ENCODE data around the gene ACTN3.

The ACTN3 gene

DNA sequence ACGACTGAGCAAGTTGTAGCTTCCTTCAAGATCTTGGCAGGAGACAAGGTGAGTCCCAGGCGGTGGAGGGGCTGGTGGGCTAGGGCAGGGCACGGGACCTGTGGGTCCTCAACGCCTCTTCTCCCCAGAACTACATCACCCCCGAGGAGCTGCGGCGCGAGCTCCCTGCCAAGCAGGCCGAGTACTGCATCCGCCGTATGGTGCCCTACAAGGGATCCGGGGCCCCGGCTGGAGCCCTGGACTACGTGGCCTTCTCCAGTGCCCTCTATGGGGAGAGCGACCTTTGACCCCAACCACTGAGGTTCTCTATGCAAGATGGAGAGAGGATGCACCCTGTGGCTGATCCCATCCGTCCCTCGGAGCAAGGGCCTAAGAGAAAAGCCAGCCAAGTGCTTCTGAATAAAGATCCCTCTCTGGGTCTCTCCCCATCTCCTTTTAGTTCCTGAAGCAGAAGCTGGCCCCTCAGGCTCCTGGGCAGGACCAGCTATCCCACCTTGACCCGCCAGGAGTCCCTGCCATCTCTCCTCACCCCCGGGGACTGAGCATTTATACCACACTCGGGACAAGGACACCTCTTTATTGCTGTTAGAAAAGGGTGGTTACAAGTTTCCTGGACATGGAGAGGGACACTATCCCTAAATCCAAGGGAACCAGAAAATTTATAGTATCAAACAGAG is 16.3 kb downstream of the ACTN3 start:
- TF ChIP-seq CTCF (IDR thresholded peaks at IDR 0.05; ENCODE audit: extremely low read depth, insufficient read depth, missing control alignments): no peak
- no peak for DNase-seq (ENCODE audit: low spot score)
- in situ Hi-C loops (cut with MboI; ENCODE audit: low pct_unique_long_range_greater_than_20kb, low sequenced_read_pairs, unreplicated experiment): loop anchor here (25.0 kb wide), 1 partner anchor 274 kb away; the partner anchor contains the start of gene RCE1

DNA sequence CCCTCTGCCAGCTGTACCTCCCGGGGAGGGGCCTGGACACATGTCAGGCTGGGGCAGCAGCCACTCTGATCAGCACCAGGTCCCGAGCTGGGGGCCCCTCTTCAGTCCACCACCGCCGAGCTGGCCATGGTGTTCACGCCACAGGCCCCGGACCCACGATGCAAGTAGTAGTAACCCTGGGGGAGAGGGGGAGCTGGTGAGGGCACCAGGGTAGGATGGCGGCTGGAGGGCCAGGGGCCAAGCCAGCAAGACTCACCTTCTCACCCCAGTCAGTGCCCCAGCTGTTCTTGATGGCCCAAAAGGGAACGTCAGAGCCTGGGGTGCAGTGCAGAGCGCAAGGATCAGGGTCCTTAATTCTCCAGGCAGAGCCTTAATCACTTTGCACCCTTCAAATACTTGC is 17.1 kb downstream of the ACTN3 start:
- no peak for DNase-seq (ENCODE audit: low spot score)
- TF ChIP-seq CTCF (IDR thresholded peaks at IDR 0.05; ENCODE audit: extremely low read depth, insufficient read depth, missing control alignments): no peak
- in situ Hi-C loops (cut with MboI; ENCODE audit: low pct_unique_long_range_greater_than_20kb, low sequenced_read_pairs, unreplicated experiment): loop anchor here (25.0 kb wide), 1 partner anchor 273 kb away; the partner anchor contains the start of gene RCE1

DNA sequence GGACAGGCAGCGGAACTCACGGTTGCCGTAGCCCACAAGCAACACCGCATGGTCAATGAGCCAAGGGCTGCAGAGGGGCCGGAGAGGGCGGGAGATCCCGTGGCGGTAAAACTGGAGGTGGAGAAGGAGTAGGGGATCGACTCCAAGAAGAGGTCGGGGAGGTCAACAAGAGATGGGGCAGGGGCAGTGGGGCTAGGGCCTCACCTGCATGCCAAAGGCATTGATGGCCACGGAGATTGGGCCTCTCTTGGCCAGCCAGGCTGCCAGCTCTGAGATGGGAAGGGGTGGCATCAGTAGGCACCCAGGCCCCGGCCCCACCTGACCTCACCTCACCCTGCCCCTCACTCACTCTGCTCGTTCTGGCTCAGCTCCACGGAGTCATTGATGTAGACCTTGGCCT is 17.8 kb downstream of the ACTN3 start:
- in situ Hi-C loops (cut with MboI; ENCODE audit: low pct_unique_long_range_greater_than_20kb, low sequenced_read_pairs, unreplicated experiment): loop anchor here (25.0 kb wide), 1 partner anchor 273 kb away; the partner anchor contains the start of gene RCE1
- TF ChIP-seq CTCF (IDR thresholded peaks at IDR 0.05; ENCODE audit: extremely low read depth, insufficient read depth, missing control alignments): no peak
- no peak for DNase-seq (ENCODE audit: low spot score)

DNA sequence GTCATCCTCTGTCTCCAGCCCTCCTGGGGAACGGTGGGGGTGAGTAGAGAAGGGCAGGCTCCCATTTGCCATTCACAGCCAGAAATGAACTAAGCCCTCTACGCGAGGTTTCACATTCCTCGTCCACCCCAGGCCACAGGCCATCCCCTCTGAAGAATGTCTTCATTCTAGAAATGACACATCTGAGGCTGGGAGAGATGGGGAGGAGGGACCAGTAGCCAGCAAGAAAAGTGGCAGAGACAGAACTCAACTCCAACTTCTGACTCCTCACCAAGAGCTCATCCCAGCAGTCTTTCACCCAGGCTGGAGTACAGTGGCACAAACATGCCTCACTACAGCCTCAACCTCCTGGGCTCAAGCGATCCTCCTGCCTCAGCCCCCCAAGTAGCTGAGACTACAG is 18.3 kb downstream of the ACTN3 start:
- in situ Hi-C loops (cut with MboI; ENCODE audit: low pct_unique_long_range_greater_than_20kb, low sequenced_read_pairs, unreplicated experiment): loop anchor here (25.0 kb wide), 1 partner anchor 272 kb away; the partner anchor contains the start of gene RCE1
- TF ChIP-seq CTCF (IDR thresholded peaks at IDR 0.05; ENCODE audit: extremely low read depth, insufficient read depth, missing control alignments): no peak

DNA sequence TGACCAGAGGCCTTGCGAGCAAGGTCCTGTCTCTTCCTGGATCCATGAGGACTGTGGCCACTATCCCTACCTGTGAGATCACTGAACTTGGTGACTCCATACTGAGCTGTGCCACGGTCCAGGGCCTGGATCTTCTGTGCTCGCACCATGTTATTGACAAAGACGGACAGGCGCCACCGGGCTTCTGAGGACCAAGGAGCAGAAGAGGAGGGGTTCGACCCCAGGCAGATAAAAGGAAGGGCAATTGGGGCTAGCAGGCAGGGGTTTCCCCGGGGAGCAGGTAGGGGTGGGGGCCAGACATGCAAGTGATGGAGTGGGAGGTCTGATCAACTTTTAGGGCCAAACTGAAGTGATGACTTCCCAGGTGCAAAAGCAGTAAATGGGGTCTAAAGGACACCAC is 19.5 kb downstream of the ACTN3 start:
- in situ Hi-C loops (cut with MboI; ENCODE audit: low pct_unique_long_range_greater_than_20kb, low sequenced_read_pairs, unreplicated experiment): loop anchor here (25.0 kb wide), 1 partner anchor 271 kb away; the partner anchor contains the start of gene RCE1
- no peak for DNase-seq (ENCODE audit: low spot score)
- TF ChIP-seq CTCF (IDR thresholded peaks at IDR 0.05; ENCODE audit: extremely low read depth, insufficient read depth, missing control alignments): no peak

More for the DNA sequence above, 18.3 kb downstream of the ACTN3 start:
- DNase-seq (ENCODE audit: low spot score): no peak

- in situ Hi-C loops (cut with MboI; ENCODE audit: low pct_unique_long_range_greater_than_20kb, low sequenced_read_pairs, unreplicated experiment): loop anchor here (25.0 kb wide), 1 partner anchor 270 kb away; the partner anchor contains the start of gene RCE1
- no peak for DNase-seq (ENCODE audit: low spot score)
Observed at GRCh38 chr11:66567787-66568123, 21.1 kb downstream of the ACTN3 start.

More at GRCh38 chr11:66567787-66568123, 21.1 kb downstream of the ACTN3 start:
- TF ChIP-seq CTCF (IDR thresholded peaks at IDR 0.05; ENCODE audit: extremely low read depth, insufficient read depth, missing control alignments): no peak

Measured in GM13977 (cell line).